Measurements from ENCODE around the gene PUS1.
A peak's percentile ranks its signal among the peaks of the same experiment; 100 is the strongest.
"Not testable (repeated sequence)": the region's sequence is repeated elsewhere in the genome, so short reads cannot be mapped to it uniquely, and the experiment has no call there.

Gene PUS1

DNA sequence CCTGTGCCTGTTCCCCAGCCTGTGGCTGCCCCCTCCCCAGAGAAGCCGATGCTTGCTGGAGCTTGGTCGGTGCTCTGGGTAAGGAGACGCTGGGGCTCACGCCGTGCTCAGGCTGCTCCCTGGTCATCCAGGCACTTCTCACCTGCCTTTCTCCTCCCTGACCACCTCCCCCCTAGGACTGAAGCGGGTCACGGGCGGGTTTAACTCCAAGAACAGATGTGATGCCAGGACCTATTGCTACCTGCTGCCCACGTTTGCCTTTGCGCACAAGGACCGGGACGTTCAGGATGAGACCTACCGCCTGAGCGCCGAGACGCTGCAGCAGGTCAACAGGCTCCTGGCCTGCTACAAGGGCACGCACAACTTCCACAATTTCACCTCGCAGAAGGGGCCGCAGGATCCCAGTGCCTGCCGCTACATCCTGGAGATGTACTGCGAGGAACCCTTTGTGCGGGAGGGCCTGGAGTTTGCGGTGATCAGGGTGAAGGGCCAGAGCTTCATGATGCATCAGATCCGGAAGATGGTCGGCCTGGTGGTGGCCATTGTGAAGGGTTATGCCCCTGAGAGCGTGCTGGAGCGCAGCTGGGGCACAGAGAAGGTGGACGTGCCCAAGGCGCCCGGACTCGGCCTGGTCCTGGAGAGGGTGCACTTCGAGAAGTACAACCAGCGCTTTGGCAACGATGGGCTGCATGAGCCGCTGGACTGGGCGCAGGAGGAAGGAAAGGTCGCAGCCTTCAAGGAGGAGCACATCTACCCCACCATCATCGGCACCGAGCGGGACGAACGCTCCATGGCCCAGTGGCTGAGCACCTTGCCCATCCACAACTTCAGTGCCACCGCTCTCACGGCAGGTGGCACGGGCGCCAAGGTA lies 12.3 kb downstream of the PUS1 start:
- no peak for DNase-seq

DNA sequence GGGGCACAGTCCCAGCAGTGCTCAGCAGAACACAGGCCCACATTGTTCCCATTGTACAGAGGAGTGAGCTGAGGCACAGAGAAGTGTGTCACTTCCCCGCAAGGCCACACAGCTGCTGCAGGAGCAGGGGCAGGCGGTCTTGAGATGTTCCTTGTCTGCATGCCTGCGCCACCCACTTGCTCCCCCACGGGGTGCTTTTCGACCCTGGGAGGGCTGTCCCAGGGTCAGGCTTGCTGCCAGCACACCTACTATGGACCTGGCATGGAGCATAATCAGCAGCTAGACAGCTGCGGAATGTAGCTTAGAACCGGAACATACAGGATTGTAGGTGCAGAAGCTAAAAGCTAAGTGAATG lies 12.9 kb downstream of the PUS1 start:
- no peak for DNase-seq

DNA sequence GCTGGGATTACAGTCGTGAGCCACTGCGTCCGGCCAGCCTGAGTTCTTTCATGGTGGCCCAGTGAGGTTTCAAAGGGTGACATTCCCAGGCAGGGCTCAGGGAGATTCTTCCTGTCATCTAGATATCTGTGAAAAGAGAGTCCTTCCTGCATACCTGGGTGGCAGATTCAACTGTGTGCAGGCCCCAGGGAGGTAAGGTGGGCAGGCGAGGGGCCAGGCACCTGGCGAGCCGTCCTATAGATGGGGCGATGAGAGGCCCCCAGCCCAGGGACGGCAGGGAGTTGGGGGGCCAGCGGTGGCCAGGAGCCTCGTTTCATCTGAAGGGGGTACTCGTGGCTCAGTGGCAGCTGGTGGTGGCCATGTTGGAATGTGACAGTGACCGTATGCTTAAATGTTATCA lies 13.6 kb downstream of the PUS1 start:
- no peak for DNase-seq

DNA sequence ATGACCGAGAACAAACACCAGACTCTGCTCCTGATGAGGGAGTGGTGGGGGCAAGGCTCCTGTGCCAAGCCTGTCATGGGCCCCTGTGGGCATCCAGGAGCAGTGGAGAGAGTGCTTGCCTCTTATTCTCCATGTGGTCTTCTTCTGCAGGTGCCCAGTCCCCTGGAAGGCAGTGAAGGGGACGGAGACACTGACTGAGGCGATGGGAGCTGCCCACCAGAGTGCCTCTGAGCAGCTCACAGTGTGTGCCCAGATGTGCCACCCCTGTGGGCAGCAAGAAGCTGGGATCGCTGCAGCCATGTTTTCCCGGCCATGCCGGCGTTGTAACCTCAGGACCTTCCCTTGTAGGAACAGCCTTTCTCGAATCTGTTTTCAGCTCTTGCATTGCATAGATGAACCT lies 14.3 kb downstream of the PUS1 start:
- DNase-seq = no peak

DNA sequence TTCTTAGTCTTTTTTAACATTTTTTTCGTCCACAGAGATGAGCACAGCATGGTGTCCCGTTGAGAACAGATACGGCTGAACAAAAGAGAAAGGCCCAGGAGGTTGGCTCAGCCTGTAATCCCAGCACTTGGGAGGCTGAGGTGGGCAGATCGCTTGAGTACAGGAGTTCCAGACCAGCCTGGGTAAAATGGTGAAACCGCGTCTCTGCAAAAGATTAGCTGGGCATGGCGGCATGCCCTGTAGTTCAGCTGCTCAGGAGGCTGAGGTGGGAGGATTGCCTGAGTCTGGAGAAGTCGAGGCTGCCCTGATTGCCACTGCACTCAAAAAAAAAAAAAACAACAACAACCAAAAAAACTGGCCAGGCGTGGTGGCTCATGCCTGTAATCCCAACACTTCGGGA lies 14.8 kb downstream of the PUS1 start:
- DNase-seq = no peak

DNA sequence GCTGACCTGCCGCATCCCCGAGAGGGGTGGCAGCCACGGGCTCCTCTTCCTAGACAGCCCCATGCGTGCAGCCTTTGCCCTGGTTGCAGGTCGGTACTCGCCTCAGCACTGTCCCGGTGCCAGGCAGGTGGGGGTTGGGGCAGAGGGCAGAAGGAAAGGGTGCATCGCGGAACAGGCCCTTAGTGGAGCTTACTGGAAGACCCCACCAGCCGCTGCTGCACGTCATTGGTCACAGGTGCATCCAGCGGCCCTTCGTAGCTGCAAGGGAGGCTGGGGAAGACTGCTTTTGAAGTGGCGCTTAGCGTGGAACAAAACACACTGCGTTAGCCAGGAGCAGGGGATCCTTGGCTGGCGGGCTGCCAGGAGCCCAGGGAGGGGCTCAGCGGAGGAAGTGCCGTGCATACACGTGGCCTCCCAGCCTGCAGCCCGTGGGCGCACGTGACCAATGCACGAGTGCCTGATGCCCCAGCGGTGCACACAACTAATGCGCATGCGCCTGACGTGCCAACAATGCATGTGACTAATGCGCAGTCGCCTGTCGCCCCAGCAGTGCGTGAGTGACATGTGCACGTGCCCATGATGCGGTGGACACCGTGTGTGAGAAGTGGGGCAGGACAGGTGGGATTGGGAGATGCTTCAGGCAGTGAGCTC lies 15.7 kb downstream of the PUS1 start:
- DNase-seq = no peak

DNA sequence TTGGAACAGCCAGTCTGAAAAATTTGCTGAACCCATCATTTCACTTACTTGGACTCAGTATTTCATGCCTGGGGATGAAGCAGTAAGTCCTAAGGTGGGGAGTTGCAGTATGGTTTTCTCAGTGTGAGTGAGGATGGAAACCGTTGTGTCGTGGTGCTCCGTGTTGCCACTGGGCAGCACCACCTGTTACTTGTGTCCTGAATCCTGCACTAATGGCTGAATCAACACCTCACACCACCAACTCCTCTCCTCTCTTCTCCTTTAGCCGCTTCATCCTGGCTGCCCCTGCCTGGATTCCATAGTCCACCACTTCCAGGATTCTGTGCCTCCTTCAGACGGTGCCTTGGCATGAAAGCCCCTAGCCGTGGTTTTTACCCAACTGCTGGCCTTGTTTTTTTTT lies 17.7 kb downstream of the PUS1 start:
- no peak for DNase-seq

DNA sequence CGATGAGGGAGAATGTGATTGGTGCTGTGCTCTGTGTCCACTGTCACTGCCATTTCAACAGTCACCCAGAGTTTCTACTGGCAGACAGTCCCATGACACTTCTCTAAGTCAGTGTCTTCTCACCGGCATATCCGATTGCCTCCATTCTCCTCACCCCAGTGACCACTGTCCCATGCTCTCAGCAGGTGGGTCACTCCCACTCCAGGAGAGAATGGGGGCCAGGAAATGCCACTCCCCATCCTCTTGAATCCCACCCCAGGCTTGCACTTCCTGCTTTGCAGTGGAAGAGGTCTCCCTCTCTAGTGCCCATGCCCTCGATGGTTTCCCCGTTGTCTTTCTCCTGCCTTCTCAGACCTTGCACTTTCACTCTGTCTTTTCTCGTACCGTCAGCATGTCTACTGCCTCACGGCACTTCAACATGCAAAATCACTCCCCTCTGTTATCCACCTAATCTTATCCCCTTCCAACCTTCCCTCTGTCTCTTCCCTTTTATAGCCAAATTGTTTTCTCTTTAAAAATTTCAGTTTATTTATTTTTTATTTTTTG lies 18.5 kb downstream of the PUS1 start:
- no peak for DNase-seq

DNA sequence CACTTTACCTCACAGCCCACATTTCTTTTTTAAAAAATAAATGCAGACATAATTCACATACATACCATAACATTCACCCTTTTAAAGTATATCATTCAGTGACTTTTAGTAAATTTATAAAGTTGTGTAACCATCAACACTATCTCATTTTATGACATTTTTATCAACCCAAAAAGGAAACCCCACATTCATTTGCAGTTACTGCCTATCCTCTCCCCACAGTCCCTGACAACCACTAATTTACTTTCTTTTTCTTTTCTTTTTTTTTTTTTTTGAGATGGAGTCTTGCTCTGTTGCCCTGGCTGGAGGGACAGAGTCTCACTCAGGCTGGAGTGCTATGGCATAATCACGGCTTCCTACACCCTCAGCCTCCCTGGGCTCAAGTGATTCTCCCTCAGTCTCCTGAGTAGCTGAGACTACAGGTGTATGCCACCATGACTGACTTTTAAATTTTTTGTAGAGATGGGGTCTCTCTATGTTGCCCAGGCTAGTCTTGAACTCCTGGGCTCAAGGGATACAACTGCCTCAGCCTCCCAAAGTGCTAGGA lies 19.2 kb downstream of the PUS1 start:
- no peak for DNase-seq

DNA sequence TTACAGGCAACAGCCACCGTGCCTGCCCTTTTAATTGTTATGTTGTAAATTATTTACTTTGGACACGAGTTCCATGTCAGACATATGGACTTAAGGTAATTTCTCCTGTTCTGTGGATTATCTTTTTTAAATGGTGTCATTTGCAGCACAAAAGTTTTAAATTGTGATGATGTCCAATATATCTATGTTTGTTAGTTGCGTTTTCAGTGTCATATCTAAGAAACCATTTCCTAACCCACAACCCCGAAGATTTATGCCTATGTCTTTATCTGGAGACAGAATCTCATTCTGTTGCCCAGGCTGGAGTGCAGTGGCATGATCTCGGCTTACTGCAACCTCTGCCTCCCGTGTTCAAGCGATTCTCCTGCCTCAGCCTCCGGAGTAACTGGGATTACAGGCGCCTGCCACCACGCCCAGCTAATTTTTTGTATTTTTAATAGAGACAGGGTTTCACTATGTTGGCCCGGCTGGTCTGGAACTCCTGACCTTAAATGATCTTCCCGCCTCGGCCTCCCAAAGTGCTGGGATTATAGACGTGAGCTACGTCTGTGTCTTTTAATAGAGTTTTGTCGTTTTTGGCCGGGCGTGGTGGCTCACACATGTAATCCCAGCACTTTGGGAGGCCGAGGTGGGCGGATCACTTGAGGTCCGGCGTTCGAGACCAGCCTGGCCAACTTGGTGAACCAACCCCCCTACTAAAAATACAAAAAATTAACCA lies 19.8 kb downstream of the PUS1 start:
- DNase-seq = peak; percentile 39

DNA sequence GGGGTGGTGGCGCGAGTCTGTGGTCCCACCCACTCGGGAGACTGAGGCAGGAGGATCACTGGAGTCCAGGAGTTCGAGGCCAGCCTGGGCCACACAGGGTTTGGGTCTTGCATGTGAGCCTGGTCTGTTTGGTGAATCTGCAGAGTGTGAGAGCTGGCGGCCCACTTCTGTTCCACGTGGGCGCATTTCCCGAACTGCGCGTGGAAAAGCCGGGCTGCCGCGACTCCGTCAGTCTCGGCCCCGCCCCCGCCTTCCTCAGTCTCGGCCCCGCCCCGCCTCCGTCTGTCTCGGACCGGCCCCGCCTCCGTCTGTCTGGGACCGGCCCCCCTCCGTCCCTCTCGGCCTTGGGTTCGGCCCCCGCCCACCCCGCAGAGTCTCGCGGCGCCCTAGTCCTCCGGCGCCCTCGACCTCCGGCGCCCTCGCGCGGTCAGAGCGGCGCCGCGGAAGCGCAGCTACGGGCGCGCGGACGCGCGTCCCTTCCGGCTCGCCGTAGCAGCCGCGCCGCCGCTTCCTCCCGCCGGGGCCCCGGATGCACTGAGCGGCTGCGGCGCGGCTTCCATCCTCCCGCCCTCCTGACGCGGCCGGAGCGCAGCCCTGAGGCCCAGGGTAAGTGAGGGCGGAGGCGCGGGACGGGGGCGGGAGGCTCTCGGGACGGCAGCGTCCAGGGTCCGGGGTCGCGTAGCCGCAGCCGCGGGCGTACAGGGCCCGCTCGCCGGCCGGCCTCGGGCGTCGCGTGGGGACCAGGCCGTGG lies 20.5 kb downstream of the PUS1 start, which contains the start of gene EP400:
TSS of gene EP400 (plus strand) at position 512 of the 751 bp plus-strand sequence. CDS start 10,678 bp downstream, outside the sequence.
- DNase-seq = peak; percentile 91

DNA sequence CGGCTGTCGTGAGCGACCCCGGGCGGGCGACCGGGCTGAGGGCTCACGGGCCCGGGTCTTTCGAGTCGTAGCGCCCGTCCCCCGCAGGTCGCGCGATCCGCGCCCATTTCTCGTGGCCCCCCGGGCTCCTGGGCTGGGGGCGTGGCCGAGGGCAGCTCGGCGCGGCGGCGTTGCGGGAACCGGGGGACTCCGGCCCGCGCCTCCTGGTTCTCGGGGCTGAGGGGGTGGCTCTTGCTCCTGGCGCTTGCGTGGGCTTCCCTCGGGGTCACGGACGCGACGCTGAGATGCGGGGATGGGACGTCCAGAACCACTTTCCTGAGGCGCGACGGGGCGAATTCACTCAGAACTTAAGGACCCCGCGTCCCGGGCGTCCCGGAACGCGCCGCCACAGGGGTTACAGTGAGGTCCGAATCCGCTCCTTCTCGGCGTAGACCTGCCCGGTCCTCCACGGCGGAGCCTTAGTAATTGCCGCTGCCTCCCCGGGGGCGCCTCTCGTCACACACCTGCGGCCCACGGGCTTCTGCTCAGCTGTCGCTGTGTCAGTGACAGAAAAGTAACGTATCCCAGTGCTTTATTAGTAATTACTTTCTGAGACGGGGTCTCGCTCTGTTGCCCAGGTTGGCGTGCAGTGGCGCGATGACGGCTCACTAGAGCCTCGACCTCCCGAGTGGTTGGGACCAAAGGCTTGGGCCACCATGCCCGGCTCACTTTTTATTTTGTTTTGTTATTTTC lies 21.3 kb downstream of the PUS1 start:
- DNase-seq = no peak

DNA sequence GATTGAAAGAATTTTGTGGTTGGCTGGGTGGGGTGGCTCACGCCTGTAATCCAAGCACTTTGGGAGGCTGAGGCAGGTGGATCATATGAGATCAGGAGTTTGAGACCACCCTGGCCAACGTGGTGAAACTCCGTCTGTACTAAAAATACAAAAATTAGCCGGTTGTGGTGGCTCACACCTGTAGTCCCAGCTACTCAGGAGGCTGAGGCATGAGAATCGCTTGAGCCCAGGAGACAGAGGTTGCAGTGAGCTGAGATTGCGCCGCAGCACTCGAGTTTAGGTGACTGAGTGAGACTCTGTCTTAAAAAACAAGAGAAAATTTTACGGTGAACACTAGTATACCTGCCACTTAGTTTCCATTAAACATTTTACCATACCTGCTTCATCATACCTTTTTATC lies 24.7 kb downstream of the PUS1 start:
- DNase-seq = not testable (repeated sequence)

DNA sequence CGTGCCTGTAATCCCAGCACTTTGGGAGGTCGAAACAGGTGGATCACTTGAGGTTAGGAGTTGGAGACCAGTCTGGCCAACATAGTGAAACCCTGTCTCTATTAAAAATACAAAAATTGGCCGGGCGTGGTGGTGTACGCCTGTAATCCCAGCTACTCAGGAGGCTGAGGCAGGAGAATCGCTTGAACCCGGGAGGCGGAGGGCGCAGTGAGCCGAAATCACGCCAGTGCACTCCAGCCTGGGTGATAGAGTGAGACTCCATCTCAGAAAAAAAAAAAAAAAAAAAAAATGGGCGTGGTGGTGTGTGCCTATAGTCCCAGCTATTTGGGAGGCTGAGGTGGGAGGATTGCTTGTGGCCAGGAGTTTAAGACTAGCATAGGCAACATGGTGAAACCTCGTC lies 25.4 kb downstream of the PUS1 start:
- DNase-seq = not testable (repeated sequence)

DNA sequence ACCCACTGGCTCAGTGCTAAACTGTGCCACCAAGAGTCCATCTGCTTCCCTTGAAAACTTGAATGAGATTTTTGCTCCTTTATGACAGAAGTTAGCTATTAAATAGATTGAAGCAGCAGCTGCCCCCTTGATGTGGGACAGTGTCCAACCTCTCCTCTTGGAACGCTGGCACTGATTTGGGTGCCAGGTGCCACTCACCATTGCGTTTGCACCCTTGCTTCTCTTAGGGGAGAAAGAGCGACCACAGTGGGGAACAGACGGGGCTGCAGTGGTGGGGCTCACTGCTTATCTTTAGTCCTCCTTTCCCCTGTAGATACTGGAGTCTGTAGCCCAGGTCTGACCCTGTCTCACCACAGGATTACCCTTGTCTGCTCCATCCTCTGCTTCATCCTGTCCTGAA lies 30.0 kb downstream of the PUS1 start:
- no peak for DNase-seq

DNA sequence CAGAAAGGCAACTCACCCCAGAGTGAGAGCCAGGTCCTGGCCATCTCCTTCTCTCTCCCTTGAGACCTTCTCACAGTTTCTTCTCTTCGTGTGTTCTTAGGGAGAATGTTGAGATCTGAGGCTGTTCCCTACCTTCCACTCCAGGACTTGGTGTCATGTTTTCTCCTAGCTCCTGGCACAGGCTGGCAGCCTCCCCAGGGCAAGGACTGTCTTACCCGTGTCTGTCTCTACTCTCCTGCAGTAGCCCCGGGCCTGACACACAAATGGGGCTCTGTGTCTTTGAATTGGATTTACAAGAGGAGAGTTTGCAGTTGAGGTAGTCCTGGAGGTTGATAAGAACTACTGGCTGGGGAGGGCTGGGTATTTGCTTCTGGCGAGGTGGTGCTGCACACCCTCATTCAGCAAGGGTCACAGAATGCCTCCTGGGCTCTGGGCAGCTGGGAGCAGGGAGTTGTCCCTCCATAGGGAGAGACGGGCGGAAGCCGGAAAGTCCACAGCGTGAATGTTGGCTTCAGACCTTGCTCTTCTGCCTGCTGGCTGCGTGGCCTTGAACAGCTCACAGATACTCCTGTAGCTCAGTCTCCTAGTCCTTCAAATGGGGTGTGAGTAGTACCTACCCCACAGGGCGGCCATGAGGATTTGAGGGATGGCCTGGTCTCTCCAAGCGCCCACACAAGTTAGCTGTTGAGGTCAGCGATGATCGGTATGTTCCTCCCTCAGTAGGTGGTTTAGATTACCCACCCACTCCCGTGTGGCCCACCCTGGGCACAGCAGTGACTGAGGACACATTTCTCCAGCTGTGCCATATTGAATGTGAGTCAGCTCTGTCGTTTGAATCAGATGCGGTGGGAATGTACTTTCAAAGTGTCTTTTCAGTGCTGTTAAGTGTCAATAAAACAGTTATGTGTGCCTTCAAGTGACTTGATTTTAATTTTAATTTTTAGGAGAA lies 30.8 kb downstream of the PUS1 start:
- DNase-seq = no peak

DNA sequence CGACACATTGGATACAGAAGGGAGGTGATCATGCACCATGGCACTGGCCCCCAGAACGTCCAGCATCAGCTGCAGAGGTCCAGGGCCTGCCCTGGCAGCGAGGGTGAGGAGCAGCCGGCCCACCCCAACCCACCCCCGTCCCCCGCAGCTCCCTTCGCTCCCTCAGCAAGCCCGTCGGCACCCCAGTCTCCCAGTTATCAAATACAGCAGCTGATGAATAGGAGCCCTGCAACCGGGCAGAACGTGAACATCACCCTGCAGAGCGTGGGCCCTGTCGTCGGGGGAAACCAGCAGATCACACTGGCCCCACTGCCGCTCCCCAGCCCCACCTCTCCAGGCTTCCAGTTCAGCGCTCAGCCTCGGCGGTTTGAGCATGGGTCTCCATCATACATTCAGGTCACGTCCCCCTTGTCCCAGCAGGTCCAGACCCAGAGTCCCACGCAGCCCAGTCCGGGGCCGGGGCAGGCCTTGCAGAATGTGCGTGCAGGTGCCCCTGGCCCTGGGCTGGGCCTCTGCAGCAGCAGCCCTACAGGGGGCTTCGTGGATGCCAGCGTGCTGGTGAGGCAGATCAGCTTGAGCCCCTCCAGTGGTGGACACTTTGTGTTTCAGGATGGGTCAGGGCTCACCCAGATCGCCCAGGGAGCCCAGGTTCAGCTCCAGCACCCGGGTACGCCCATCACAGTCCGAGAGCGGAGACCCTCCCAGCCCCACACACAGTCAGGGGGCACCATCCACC lies 31.7 kb downstream of the PUS1 start:
- DNase-seq = not testable (repeated sequence)

DNA sequence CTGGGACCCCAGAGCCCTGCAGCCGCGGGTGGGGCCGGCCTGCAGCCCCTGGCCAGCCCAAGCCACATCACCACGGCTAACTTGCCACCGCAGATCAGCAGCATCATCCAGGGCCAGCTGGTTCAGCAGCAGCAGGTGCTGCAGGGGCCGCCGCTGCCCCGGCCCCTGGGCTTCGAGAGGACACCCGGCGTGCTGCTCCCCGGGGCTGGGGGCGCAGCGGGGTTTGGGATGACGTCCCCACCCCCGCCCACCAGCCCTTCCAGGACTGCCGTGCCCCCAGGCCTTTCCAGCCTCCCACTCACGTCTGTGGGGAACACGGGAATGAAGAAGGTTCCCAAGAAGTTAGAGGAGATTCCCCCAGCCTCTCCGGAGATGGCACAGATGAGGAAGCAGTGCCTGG lies 32.3 kb downstream of the PUS1 start:
- DNase-seq = not testable (repeated sequence)

DNA sequence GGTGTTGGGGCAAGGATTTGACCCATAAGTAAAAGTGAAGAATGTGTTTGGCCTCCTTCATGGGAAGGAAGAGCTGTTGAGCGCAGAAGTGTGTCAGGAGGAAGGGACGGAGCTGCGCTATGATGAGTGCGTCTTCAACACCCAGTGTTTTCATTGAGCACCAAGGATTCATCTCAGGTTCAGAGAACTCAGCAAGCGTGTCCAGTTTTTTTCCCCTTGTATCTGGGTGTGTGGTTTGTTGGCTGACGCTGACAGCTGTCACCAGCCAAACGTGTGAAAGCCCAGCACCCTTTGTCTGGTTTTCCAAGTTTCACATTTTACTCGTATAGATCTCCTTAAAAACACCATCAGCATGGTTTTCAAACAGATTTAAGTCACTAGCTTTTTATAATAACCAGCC lies 33.0 kb downstream of the PUS1 start:
- DNase-seq = no peak

DNA sequence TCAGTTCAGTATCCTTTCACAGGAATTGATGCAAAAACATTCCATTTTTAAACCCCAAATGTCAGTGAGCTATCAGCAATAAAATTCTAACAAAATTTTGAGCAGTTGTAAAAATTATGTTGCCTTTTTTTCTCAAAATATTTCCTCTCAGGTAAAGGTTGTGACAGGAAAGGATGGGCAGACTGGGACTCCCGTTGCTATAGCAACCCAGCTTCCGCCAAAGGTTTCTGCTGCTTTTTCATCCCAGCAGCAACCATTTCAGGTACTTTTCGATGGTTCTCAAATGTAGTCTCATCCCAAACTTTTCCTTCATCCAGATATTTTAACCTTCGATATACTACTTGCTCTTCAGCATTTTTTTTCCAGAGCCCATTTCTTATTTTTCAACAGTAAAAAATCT lies 34.3 kb downstream of the PUS1 start:
- DNase-seq = no peak
